NT2/D1 (cell line): ENCODE data around the gene DNAJC10.
"Not testable (repeated sequence)": the region's sequence is repeated elsewhere in the genome, so short reads cannot be mapped to it uniquely, and the experiment has no call there.

ENCODE experiments used
- DNase-seq: peaks from one replicate; pipeline ENCODE4 v3.0.0-alpha.2; 2011; ENCODE audit warnings: low read depth, low spot score
- H3K27me3 ChIP-seq: 2 replicates; pipeline ENCODE4 v1.6.0; 2011; ENCODE audit warnings: mild to moderate bottlenecking; ENCODE audit not compliant: insufficient read length, insufficient read depth
- H3K36me3 ChIP-seq: 2 replicates; pipeline ENCODE4 v1.6.1; 2011; ENCODE audit warnings: mild to moderate bottlenecking, low read length, mixed read lengths; ENCODE audit not compliant: insufficient read depth, insufficient read length
- H3K4me1 ChIP-seq: 2 replicates; pipeline ENCODE4 v1.5.1; 2011; ENCODE audit not compliant: insufficient read depth, insufficient read length
- H3K4me3 ChIP-seq: 2 replicates; pipeline ENCODE4 v1.5.1; 2011; ENCODE audit warnings: low read depth; ENCODE audit not compliant: insufficient read length
- H3K9ac ChIP-seq: 2 replicates; pipeline ENCODE4 v1.6.0; 2011; ENCODE audit warnings: low read depth; ENCODE audit not compliant: insufficient read length
- H3K9me3 ChIP-seq: 2 replicates; pipeline ENCODE4 v1.5.1; 2011; ENCODE audit warnings: mild to moderate bottlenecking, low read length; ENCODE audit not compliant: insufficient read depth
- SUZ12 ChIP-seq: IDR thresholded peaks from 2 replicates; pipeline ENCODE4 v1.6.1; 2011; ENCODE audit not compliant: insufficient read length, insufficient read depth; ENCODE audit errors: extremely low read depth
- YY1 ChIP-seq: IDR thresholded peaks from 2 replicates; pipeline ENCODE4 v1.6.1; 2011; ENCODE audit not compliant: insufficient read length, insufficient read depth
- ZNF274 ChIP-seq: IDR thresholded peaks from 2 replicates; pipeline ENCODE4 v1.6.1; 2011; ENCODE audit warnings: mild to moderate bottlenecking, low read depth, low read length

The DNAJC10 gene

DNA sequence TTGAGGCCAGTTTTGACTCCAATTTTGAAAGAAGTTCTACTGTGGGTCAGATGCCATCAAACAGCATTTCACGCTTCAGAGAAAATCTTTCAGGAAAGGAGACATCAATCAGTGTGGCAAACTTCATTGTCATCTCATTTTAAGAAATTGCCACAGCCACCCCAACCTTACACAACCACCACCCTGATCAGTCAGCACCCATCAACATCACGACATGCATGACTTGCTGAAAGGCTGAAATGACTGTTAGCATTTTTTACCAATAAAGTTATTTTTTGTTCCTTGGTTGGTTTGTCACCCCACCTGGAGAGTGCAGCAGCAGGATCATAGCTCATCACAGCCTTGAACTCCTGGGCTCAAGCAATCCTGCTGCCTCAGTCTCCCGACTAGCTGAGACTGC, 10.4 kb downstream of the DNAJC10 start:
- no peak overlapping the region for H3K4me3 ChIP-seq
- TF ChIP-seq SUZ12 = no peak
- no peak for TF ChIP-seq YY1
- no peak for TF ChIP-seq ZNF274
- no peaks in the 10 kb centered on the region for H3K27me3 ChIP-seq
- H3K9ac ChIP-seq = no peak overlapping the region
- peaks cover 87% of the 10 kb centered on the region for H3K36me3 ChIP-seq
- no peaks in the 10 kb centered on the region for H3K4me1 ChIP-seq
- no peak for DNase-seq
- no peaks in the 10 kb centered on the region for H3K9me3 ChIP-seq

DNA sequence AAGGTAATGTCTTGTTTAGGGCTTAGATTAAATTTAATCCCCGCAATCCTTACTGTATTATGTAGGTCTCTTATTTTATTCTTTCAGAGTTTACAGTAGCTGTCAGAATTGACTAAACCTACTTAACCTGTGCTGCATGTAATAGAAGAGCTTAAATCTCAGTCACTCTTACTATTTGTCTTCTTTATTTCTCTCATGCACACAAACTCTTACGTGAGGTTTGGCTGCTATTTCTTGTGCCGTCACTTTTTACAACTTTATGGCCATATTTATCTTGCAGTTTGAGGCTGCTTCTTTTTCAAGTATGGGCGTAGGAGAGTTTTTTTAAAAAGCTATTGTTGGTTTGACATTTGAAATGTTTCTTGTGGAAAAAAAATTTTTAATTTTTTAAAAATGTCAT, 12.0 kb downstream of the DNAJC10 start:
- H3K9me3 ChIP-seq = no peaks in the 10 kb centered on the region
- TF ChIP-seq SUZ12 (no peak), YY1 (no peak), ZNF274 (no peak)
- H3K27me3 ChIP-seq = no peaks in the 10 kb centered on the region
- H3K4me1 ChIP-seq = no peaks in the 10 kb centered on the region
- H3K9ac ChIP-seq = no peak overlapping the region
- H3K4me3 ChIP-seq = no peak overlapping the region
- no peak for DNase-seq
- H3K36me3 ChIP-seq = peaks cover 81% of the 10 kb centered on the region

DNA sequence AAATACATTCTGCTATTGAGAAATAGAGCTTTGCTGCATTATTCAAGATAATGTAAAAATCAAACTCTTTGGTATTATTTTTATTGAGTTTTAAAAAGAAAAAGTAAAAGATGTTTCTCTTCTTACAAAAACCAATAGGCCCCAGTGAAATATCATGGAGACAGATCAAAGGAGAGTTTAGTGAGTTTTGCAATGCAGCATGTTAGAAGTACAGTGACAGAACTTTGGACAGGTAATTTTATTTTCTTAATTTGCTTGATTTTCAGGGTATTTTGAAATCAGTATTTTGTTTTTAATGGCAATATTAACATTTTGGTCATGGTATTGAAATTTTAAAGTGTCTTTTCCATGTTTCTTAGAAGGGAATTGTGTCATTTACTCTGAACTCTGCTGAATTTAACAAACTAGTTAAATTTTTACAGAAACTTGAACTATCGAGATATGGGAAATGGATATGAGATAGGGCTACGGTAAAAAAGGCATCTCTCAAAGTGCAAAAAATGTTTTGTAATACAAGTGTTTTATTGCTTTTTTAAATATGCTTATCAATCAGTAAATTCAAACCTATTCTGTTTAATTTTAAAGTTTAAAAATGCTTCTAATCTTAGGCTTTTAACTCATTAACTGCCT, 13.8 kb downstream of the DNAJC10 start:
- Histone ChIP-seq H3K4me1 (no peaks in the 10 kb centered on the region), H3K27me3 (no peaks in the 10 kb centered on the region), H3K4me3 (no peak overlapping the region), H3K9ac (no peak overlapping the region), H3K36me3 (peaks cover 76% of the 10 kb centered on the region), H3K9me3 (no peaks in the 10 kb centered on the region)
- DNase-seq = no peak
- no peak for TF ChIP-seq ZNF274
- no peak for TF ChIP-seq SUZ12

DNA sequence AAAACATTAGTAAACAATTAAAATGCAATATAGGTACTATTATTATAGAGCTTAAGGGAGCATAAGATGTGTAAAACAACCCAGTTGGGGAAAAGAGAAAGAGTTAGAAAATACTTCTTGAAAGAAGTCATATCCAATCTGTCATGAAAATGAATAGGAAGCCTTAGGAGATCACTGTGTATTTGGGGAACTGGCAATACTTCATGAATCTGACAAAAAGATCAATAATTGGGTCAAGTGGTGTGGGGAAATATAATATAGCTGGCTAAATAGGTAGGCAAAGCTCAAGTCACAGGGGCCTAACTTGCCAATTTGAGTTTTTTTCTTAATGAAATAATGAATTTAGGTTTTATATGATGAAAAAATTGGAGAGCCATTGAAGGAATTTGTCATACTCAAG, 14.4 kb downstream of the DNAJC10 start:
- H3K4me1 ChIP-seq = no peaks in the 10 kb centered on the region
- H3K36me3 ChIP-seq = peaks cover 76% of the 10 kb centered on the region
- H3K9ac ChIP-seq = no peak overlapping the region
- no peaks in the 10 kb centered on the region for H3K27me3 ChIP-seq
- H3K9me3 ChIP-seq = no peaks in the 10 kb centered on the region
- TF ChIP-seq ZNF274 (no peak), YY1 (no peak), SUZ12 (no peak)
- no peak overlapping the region for H3K4me3 ChIP-seq
- no peak for DNase-seq

DNA sequence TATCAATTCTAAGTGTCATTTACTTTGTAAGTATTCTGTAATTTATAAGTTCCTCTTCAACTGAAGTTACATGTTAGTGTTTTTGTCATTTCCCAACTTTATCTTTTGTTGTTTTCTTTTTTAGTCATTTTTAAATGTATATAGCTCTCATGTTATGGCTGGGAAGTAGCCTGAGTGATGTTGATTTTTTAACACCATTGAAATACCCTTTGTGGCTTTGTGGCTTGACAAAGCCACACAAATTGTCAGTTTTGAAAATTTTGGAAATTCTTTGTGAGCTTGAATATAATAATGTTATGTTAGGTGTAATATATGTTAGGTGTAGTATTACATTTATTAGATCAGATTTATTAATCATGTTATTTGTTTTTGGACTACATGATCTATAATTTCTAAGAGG, 16.7 kb downstream of the DNAJC10 start:
- Histone ChIP-seq H3K9ac (no peak overlapping the region), H3K4me3 (no peak overlapping the region), H3K27me3 (no peaks in the 10 kb centered on the region), H3K9me3 (no peaks in the 10 kb centered on the region), H3K4me1 (no peaks in the 10 kb centered on the region), H3K36me3 (peaks cover 79% of the 10 kb centered on the region)
- TF ChIP-seq ZNF274 = no peak
- no peak for TF ChIP-seq SUZ12
- no peak for TF ChIP-seq YY1
- no peak for DNase-seq

DNA sequence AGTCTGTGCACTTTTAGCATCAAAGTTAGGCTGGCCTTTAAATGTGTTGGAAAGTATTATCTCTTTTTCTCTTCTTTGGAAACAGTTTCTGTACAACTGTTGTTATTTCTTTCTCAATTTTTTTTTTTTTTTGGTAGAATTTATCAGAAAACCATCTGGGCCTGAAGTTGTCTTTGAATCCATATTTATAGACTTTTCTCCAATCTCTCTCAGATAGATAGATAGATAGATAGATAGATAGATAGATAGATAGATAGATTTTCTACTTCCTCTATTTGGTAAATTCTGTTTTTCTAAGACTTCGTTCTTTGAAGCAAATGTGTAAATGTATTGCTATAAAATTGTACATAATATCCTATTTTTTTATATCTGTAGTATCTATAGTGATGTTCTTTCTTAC, 17.5 kb downstream of the DNAJC10 start:
- no peaks in the 10 kb centered on the region for H3K27me3 ChIP-seq
- DNase-seq = no peak
- H3K36me3 ChIP-seq = peaks cover 78% of the 10 kb centered on the region
- no peaks in the 10 kb centered on the region for H3K9me3 ChIP-seq
- no peak overlapping the region for H3K4me3 ChIP-seq
- no peak overlapping the region for H3K9ac ChIP-seq
- no peaks in the 10 kb centered on the region for H3K4me1 ChIP-seq
- no peak for TF ChIP-seq YY1

DNA sequence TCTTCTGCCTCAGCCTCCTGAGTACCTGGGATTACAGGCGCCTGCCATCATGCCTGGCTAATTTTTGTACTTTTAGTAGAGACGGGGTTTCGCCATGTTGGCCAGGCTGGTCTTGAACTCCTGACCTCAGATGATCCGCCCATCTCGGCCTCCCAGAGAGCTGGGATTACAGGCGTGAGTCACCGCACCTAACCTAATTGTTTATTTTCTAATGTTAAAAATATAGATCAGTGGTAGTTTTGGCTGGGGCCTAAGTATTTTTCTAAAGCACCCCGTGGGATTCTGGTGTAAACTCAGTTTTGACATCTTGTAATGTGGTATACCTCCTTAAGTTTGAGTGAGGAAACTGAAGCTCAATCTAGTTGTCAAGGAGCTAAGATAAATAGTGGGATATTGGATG, 20.8 kb downstream of the DNAJC10 start:
- H3K4me1 ChIP-seq, H3K9ac ChIP-seq, H3K27me3 ChIP-seq, DNase-seq, H3K4me3 ChIP-seq, H3K9me3 ChIP-seq: not testable (repeated sequence)
- peaks cover 75% of the 10 kb centered on the region for H3K36me3 ChIP-seq

DNA sequence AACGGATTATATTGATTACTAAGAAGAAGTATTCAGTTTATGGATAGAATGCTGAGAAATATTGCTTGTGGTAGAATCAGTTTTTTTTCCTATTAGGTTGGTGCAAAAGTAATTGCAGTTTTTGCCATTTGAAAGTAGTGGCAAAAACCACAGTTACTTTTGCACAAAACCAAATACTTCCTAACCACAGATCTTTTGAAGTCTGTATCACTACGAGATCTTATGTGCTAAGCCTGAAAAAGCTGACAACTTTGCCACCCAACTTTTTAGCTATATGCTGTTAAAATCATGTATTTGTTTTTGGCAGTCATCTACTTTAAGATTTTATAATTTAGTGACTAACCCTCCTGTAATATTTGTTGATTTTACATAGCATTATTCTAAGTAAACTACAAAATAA, 24.6 kb downstream of the DNAJC10 start:
- Histone ChIP-seq H3K27me3 (no peaks in the 10 kb centered on the region), H3K4me3 (no peak overlapping the region), H3K9me3 (peaks cover 8% of the 10 kb centered on the region; the same call in 1 of the 2 replicates), H3K9ac (no peak overlapping the region), H3K4me1 (no peaks in the 10 kb centered on the region), H3K36me3 (peaks cover 92% of the 10 kb centered on the region)
- TF ChIP-seq ZNF274 = no peak
- TF ChIP-seq YY1 = no peak
- no peak for TF ChIP-seq SUZ12
- DNase-seq = no peak
